Measurements from ENCODE around the gene KNDC1.

DNA sequence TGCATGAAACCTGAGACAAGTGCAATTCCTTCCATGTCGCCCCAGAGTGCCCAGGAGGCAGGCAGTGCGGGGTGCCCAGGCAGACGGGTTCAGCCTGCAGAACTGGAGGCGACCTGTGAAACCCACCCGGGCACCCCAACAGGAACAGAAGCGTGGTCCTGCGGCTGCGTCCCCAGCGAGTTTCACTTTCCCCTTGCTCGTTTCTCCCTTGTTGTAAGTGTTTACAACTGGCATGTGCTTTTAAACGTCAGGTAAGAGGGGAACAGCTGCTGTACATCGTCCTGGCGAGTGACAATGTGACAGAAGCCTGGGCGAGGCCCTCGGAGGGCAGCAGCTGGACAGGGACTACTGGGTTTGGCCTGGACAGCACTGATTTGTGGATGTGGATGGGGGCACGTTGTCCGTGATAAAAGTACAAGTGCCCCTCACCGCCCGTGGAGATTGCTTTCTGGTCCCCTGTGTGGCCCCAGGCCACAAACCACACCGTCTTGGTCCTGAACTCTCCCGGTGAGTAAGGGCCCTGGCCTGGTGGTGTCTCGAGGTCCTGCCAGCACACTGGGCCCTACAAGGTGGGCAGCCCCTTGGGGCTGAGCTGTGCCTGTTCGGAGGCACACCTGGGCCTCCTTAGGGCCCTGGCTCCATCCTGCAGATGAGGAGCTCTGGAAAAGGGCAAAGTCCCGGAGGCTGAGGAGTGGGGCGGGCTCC is 81.6 kb downstream of the KNDC1 start:
- TF ChIP-seq, protein P1, sequence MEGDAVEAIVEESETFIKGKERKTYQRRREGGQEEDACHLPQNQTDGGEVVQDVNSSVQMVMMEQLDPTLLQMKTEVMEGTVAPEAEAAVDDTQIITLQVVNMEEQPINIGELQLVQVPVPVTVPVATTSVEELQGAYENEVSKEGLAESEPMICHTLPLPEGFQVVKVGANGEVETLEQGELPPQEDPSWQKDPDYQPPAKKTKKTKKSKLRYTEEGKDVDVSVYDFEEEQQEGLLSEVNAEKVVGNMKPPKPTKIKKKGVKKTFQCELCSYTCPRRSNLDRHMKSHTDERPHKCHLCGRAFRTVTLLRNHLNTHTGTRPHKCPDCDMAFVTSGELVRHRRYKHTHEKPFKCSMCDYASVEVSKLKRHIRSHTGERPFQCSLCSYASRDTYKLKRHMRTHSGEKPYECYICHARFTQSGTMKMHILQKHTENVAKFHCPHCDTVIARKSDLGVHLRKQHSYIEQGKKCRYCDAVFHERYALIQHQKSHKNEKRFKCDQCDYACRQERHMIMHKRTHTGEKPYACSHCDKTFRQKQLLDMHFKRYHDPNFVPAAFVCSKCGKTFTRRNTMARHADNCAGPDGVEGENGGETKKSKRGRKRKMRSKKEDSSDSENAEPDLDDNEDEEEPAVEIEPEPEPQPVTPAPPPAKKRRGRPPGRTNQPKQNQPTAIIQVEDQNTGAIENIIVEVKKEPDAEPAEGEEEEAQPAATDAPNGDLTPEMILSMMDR (IDR thresholded peaks at IDR 0.05) = no peak
- TF ChIP-seq POLR2A (IDR thresholded peaks at IDR 0.05) = no peak
